GM12873 (cell line): ENCODE data around the gene MARS2.

Source experiments
- CTCF ChIP-seq: IDR thresholded peaks from 2 replicates; pipeline ENCODE4 v1.5.1; 2012; ENCODE audit warnings: low read depth, mild to moderate bottlenecking, moderate library complexity, low read length, control low read depth; ENCODE audit not compliant: insufficient read depth; ENCODE audit errors: missing control alignments

MARS2 gene

GRCh38 chr2:197705121-197705911, at the start of gene MARS2:
Gene MARS2, plus strand, starts transcription at chr2:197705369. Its CDS starts 37 bp downstream, at chr2:197705406.
- TF ChIP-seq CTCF: no peak

- no peak for TF ChIP-seq CTCF
These were observed 47.6 kb upstream of the MARS2 start for GRCh38 chr2:197657562-197657961.

- no peak for TF ChIP-seq CTCF
These were observed 43.5 kb upstream of the MARS2 start for GRCh38 chr2:197661626-197662025.

GRCh38 chr2:197666277-197666676, 38.9 kb upstream of the MARS2 start:
- no peak for TF ChIP-seq CTCF

GRCh38 chr2:197668296-197668695, 36.9 kb upstream of the MARS2 start:
- TF ChIP-seq CTCF: no peak

GRCh38 chr2:197669077-197669476, 36.1 kb upstream of the MARS2 start:
- TF ChIP-seq CTCF: no peak

- no peak for TF ChIP-seq CTCF
These were observed 32.7 kb upstream of the MARS2 start for GRCh38 chr2:197672371-197672893.
